ENCODE results near the gene PCDH20.

DNA sequence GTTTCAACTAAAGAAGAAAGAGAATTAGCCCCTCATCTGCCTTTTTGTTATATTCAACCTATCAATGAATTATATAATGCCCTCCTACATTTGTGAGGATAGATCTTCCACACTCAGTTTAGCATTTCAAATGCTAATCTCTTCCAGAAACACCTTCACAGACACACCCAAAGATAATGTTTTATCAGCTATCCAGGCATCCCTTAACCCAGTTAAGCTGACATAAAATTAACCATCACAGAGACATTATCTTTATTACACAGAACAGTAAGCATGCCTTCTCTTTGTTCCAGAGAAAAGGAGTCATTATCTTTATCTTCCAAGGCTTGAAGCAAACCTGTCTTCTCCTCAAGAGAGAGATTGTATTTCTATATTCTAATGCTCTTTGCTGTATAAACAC, 53.1 kb downstream of the PCDH20 start:
- TF ChIP-seq CTCF (IDR thresholded peaks at IDR 0.05; ENCODE audit: insufficient read depth, low read length) (no peak), GABPA (IDR thresholded peaks at IDR 0.05; ENCODE audit: low read depth) (no peak)
- TF ChIP-seq, protein P1, sequence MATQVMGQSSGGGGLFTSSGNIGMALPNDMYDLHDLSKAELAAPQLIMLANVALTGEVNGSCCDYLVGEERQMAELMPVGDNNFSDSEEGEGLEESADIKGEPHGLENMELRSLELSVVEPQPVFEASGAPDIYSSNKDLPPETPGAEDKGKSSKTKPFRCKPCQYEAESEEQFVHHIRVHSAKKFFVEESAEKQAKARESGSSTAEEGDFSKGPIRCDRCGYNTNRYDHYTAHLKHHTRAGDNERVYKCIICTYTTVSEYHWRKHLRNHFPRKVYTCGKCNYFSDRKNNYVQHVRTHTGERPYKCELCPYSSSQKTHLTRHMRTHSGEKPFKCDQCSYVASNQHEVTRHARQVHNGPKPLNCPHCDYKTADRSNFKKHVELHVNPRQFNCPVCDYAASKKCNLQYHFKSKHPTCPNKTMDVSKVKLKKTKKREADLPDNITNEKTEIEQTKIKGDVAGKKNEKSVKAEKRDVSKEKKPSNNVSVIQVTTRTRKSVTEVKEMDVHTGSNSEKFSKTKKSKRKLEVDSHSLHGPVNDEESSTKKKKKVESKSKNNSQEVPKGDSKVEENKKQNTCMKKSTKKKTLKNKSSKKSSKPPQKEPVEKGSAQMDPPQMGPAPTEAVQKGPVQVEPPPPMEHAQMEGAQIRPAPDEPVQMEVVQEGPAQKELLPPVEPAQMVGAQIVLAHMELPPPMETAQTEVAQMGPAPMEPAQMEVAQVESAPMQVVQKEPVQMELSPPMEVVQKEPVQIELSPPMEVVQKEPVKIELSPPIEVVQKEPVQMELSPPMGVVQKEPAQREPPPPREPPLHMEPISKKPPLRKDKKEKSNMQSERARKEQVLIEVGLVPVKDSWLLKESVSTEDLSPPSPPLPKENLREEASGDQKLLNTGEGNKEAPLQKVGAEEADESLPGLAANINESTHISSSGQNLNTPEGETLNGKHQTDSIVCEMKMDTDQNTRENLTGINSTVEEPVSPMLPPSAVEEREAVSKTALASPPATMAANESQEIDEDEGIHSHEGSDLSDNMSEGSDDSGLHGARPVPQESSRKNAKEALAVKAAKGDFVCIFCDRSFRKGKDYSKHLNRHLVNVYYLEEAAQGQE (IDR thresholded peaks at IDR 0.05; ENCODE audit: insufficient replicate concordance, low read depth): no peak
